Ecto neural progenitor cell (in vitro differentiated cells): ENCODE results near the gene GAS7.

Experiments used
- DNase-seq: peaks from one replicate; pipeline ENCODE4 v3.0.0-alpha.2; 2018; ENCODE audit warnings: low spot score

The GAS7 gene

DNA sequence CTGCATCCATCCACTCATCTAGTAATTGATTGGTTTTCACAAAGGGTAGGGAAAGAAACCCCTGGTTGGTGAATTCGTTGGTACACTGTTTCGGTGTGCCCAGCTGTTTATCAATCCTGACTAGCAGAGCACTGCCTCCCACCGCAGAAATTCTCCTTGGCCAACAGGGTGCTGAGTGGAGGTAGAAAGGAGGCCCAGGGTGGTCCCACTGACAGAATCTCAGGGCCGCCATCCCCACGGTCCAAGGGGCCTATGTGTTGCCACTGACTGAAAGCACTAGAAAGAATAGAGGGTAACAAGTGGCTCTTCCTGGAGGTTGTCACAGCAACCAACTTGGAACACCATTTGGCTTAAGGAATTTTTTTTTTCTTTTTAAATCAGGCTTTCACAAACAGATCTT lies 284.9 kb downstream of the GAS7 start:
- DNase-seq: no peak

DNA sequence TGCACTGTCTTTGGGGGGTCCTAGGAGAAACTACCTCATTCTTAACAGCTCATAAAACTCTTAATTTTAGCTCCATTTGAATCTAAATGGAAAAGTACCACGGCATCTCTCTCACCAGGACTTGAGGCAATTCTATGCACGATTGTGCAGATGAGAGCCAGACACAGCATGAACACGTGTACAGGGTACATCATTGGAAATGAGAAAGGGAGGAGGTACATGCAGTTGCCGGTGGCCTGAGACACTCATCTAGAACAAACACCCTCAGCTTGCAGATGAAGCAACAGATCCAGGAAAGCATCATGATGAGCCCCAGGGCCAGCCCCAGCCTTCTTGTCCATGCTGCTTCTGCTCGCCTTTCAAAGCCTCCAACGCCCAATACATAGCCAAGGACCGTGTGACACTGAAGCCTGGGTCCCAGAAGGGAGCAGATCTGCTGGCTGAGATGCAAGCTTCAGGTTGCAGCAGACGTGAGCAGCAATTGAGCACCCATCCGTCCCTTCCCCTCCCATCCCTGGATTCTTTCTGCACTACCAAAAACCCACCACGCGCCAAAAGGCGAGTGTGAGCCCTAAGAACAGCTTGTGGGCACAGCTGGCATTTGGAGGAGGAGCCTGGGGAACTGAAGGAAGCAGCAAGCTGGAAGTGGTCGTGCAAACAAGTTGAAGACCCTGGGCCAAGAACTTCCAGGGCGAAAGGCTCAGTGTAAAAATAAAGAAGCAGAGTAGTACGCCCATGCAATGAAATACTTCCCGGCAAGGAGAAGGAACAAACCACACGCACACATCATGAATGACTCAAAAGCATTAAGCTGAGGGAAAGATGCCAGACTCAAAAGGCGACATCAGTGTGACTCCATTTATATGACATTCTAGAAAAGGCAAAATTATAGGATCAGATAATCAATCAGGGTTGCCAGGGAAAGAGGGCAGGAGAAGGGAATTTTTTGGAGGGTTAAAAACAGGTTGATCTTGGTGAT lies 286.0 kb downstream of the GAS7 start:
- DNase-seq: no peak

DNA sequence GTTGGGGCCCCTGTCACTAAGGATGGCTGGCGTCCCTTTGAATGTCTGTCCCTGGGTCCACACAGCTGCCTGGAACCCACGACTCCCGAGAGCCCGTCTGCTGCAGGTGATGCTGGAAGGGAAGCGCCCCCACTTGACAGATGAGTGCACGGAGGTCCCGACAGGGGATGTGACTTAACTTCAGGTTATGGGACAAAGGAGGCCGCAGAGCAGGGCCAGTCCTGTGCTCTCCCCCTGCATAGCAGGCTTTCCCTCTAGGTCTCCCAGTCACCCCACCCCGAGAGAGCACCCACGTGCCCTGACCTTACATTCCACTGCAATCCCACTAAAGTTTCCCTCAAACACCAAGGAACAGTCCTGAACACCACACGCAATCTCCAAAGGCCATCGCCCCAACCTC lies 287.3 kb downstream of the GAS7 start:
- DNase-seq: no peak

DNA sequence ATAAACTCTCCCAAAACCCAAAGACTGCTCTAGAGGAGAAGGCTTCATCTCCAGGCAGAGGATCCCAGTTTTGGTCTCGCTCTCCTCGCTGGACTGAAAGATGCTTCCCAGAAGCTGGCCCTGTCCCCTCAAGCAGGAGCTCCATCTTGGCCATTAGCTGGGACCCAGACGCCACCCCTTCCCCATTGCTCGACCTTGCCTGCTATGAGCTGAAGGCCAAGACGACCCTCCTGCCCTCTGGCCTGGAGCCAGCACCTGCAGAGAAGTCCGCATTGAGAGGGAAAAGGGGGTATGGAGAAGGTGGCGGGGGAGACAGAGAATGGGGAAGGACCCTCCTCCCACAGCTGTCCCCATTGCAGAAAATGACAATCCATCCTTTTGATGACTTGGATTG lies 289.8 kb downstream of the GAS7 start:
- DNase-seq: no peak

DNA sequence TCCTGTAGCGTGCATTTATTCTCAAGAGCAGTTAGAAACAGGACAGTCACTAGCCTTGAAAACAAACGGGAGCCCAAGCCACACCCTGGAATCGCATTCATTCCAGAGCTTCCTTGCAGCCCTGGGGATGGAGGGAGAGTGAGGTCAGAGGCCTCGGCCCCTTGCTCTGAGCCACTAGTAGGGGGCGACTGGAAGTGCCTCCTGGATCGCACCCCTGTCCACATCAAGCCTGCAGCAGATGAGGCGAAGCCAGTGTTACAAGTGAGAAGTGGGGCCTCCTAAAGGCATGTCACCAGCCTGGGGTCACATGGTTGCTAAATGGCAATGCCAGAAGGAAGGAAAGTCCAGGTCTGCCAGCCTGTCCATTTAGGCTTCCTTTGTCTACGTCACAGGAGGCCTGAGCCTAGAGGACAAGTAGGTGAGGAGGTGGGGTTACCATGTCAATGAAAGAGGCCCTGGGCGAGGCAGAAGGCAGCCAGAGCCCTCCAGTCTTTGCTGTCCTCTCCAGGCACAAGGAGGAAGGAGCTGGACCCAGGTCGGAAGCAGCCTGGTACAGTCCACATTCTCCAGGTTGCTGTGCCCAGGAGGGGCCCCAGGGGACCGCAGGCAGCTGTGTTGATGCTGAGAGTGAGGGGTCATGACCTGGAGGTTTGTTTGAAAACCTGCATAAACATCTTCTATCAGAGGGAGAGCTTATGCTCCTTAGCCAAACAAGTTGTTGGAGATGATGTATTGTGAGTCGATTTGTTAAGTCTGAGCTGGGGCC lies 290.3 kb downstream of the GAS7 start:
- peak; percentile 62 for DNase-seq

DNA sequence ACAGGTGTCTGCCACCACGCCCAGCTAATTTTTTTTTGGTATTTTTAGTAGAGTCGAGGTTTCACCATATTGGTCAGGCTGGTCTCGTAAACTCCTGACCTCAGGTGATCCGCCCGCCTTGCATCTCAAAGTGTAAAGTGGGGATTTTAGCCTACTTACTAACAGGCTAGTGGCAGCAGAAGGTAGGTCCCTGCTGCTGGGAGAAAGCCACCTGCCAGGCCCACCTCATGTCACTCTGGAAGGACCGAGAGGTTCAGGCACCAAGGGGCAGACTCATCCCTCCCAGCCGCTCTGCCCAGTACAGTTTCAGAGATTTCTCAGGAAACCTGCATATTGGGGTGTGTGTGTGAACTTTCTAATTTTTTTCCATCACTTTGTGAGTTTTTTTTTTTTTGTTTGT lies 291.3 kb downstream of the GAS7 start:
- no peak for DNase-seq

DNA sequence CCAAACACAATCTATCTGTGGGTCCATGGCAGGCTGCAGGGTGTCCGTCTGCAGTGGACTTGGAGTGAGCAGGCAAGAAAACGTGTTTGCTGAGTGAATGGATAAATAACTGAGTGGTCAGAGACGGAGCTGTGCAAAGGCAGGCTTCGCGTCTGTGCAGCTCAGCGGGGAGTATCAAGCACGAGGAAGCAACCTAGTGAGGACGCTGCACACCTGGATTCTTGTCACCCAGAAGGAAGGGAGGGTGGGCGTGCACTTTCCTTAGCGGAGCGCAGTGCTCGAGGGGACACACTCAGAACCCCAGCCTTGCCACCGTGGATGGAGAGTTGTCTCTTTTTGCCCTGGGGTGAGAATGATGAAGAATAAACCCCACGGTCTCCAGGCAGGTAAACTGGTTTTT lies 291.8 kb downstream of the GAS7 start:
- no peak for DNase-seq

DNA sequence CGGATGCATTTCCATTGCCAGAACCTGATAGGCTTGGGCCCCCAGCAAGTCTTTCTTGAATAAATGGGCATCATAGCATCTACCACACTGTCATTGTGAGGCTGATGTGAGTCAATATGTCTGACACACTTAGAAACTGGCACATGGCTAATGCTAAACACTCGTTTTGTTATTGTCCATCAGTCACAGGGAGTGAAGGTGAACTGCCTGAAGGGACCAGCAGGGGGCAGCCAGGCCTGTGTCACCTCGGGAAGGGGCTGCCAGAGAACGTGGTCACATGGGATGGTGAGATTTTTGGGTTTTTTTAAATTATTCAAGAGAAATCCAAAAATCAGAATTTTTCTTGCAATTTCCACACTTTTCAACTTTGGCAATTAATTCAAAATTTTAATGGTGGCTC lies 292.5 kb downstream of the GAS7 start:
- DNase-seq: peak; percentile 71

DNA sequence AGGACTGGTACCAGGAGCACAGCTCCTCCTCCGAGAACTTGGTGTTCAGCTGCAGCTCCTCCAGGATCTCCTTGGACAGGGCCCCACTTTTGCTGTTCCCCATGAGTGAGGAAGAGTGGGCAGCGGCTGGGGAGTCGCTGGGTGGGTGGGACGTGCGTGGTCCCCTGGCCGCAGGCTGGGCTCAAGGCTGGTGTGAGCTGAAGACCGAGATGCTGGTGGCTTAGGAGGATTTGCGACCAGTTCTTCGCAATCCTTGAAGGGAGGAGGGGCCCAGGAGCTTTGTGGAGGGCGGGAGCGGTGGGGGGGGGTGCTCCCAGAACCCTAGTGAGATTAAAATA lies 293.4 kb downstream of the GAS7 start, which contains the start of gene RCVRN:
RCVRN (minus strand) TSS at position 194 of the 338 bp plus-strand sequence; CDS start at position 103, 91 bp downstream.
- no peak for DNase-seq

DNA sequence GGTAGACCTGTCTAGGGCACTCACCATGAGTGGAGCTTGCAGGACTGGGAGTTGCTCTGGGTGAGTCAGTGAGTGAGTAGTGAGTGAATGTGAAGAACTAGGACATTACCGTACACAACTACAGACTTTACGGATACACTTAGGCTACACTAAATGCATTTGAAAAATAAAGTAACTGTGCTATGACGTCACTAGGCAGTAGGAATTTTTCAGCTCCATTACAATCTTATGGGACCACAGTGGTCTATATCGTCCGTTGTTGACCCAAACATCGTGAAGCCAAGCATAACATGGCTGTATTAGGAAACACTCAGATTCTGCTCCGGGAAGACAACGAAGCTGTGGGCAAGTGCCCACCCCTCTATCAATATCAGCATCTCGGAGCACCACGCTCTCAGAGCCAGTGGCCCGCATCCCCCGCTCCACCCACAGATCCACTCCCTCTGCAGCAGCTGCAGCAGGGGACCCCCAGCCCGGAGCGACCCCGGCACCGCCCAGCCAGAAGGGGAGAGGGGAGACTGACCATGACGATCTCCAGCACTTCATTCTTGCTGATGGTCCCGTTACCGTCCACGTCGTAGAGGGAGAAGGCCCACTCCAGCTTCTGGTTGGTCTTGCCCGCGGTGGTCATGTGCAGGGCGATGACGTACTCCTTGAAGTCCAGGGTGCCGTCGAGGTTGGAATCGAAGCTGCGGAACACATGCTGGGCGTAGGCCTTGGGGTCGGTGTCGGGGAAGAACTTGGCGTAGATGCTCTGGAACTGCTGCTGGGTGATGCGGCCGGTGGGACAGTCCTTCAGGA lies 293.9 kb downstream of the GAS7 start:
- no peak for DNase-seq

DNA sequence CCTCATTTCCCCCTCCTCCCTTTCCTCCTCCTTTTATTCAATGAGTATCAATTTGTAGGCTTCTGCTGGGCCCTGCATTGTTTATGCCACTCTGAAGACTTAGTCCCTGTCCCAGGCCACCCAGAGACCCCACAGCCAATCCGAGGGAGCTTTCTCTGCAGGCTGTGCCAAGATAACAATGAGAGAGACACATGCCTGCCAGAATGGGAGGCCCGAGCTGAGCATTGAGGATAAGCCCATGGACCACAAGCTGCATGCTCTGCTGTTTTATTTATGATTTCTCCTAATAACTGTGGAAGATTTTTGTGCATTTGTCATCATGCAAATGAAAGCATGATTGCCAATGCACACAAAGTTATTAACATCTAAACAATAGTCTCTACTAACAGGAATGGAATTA lies 296.3 kb downstream of the GAS7 start:
- peak; percentile 58 for DNase-seq

DNA sequence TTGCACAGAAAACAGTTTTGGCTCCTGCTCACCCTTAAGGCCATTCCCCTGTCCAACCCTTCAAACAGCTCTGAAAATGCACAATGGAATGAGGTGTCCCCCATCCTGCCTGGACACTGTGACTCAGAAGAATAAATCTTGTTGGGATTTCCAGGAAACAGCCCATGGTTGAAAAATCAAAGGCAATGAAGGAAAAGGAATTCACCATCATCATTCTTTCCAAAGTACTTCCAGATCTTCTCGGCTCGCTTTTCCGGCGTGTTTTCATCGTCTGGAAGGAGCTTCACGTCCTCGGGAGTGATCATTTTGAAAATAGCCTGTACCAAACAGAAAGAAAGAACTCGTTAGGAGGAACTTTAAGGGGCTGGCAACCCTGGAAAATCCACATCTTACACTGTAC lies 297.6 kb downstream of the GAS7 start:
- no peak for DNase-seq

DNA sequence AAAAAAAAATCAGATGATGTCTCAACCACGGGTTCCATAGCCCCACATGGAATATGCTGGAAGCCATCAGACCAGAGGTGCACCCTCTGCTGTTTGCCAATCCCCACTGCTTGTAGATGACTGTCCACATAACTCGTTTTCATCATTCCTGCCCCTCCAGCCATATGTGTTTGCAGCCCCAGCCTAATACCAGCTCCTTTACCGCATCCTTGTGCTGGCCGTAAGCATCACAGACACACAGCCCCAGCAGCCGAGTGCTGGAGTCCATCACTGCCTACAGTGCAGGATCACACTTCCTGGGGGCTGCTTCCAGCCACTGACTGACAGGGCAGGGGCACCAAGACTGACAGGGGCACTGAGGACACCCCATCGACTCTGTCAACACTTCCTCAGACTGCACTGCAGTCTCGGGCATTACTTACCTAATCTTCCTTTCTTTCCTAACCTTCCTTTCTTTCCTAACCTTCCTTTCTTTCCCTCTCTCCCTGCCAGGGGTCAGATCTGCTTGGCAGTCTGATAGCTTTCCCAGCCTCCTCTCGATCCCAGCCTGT lies 298.3 kb downstream of the GAS7 start:
- DNase-seq: no peak

DNA sequence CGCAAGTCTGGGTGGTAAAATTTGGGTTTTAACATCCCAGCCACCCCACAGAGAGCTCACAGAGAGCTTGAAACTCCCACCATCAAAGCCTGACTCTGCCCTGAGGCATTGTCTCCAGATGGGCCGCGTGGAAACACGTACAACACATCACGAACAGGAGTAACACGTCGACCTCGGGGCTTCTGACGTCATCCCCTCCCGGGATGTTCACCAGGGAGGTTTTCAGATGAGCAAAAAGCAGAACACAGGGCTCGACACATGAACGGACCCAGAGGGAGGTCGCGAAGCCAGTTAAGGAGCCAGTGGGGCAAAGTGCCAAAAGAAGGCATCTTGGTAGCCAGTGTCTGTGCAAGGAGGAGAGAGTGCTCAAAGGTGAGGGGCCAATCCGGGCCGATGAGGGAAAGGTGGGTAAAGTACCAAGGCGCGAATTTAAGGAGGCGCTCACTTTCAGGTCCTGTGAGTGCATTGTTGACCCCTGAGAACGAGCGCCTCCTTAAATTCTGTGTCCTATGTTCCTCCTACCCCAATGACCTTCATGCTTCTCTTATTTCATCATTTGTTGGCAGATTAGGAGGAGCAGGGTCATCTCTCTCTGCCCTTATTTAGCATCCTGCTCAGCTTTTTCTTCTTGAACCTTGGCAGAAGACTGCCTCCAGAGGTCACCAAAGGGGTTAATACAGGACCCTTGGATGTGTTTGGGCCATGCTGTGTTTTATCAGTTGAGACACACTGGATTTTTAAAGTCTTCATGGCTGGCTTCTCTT lies 298.9 kb downstream of the GAS7 start:
- no peak for DNase-seq

DNA sequence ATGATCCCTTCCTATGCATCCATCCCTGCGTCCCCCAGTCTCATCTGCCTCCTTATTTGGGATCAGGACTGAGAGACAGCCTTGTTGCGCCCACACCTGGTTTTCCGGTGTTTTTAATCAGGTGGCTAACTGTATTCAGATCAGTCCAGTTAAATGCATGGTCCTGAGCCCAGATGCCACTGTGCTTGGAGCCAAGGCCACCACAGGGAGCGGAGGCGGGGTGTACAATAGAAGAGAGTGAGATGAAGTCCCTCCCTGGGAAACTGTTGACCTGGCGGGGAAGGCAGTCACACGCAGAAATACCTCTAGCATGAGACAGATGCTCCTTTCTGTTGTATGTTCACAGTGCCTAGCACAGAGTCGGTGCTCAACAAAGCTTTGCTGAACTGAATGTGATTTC lies 299.6 kb downstream of the GAS7 start:
- DNase-seq: no peak

DNA sequence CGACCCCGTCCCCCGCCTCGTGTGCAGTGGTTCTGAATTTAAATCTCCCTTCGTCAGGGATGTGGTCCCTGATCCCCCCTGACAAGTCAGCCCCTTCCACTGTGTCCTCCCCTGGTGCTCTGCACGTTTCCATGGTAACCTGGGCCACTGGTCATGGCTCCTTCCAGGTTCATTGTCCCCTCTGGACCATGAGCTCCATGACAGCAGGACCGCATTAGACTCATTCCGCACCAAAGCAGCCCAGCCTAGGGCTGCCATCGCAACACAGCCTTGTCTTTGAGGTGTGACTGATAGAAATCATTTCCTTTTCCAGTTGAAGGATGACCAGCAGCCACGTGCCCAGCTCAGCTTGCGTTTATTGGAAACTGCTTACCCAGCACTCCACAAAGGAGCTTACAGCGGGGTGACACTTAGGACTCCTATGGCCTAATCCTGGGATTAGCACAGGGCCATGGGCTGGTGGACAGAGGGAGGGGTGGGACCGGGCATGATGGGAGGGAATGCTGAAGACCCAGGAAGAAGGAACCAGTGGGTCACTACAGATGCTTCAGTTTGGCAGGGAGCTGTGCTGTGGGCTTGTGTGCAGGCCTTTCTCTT lies 300.9 kb downstream of the GAS7 start:
- peak; percentile 73 for DNase-seq

DNA sequence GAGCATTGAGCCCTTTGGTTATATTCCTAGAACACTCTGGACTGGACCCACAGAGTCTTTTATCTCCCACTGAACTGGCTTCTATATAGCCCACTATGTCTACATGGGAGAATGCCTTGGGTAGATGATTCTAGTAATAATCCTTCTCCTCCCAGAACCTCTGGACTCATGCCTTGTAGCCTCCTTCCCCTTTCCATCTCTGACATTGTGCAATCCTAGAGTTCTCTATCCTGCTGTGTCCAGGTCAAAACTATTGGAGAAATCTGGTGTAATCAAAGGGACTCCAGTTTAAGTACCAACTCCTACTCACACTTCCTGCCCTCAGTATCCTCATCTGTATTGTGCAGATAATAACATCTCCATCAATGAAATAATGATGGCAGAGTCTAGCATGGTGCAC lies 302.5 kb downstream of the GAS7 start:
- no peak for DNase-seq

DNA sequence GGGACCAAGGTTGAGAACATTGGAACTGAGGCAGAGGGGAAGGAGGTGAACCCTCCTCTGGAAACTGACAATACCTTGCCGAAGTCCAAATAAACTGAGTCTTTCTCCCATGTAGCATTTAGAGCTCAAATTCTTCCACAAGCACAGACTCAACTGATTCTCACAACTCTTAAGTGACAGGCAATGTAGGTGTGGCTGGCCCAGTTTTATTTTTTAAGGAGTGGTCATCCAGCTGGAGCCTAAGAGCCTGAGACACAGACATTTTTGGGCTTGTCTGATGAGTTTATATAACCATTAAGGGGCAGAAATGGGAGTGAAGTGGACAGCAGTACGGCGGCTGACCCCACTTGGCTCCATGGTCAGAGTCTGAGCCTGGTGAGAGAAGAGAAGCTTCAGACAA lies 304.2 kb downstream of the GAS7 start:
- no peak for DNase-seq

DNA sequence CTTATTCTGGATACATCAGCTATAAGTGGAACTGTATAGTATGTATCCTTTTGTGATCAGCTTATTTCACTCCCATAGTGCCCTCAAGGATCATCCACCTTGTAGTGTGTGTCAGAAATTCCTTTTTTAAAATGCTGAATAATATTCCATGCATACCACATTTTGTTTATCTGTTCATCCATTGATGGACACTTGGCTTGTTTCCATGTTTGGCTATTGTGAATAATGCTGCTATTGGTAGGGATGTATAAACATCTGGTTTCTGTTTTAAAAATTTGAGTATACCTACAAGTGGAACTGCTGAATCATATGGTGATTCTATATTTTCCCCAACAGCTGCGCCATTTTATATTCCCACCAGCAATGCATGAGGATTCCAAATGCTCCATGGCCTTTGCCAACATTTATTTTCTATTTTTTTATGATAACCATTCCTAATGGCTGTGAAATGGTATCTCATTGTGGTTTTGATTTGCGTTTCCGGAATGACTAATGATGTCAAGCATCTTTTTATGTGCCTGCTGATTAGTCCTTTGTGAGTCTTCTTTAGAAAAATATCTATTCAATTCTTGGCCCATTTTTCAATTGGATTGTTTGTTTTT lies 304.9 kb downstream of the GAS7 start:
- no peak for DNase-seq

DNA sequence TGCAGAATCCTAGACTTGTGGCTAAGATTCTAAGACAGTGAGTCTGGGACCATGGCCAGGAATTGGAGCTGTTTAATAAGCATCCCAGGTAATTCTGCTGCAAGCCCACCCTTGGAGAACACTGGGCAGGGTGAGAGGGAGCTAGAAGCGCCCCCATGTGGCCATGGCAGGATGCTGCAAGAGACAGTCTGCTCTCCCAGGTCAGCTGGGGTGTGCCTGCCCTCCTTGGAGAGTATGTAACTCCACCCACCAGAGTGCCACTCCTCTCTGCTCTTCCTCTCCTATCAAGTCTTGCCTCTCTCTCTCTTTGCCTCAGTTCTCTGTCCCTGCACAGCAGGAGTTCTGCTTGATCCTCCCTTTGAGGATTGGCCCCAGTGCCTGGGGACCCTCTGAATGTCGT lies 308.3 kb downstream of the GAS7 start:
- DNase-seq: peak; percentile 77

DNA sequence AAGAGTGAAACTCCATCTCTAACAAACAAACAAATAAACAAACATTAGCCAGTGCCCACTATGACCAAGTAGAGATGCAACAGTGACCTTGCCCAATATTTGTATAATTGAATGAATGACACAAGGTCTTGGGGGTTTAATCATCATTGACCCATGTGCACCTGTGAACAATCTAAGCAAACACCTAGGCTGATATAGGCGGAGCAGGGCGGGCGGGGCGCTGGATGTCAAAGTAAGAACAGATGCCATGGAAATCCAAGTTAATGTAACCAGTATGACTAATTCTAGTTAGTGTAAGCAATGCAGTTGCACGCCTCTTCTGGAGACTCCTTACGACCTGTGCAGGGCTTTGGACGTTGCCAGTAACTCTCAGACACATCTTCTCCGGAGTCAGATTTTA lies 310.9 kb downstream of the GAS7 start:
- no peak for DNase-seq
